Panc1 (cell line): ENCODE measurements around the gene MS4A4E. TPM values are rescaled to one million over a fixed set of nuclear protein-coding genes. Genes with fewer than 3 reads are reported as not detected.

ENCODE experiments used
- ATAC-seq: fragments of 200-7000 bp; cut with Tn5 transposase; 2 replicates; pipeline ENCODE4 v1.9.1; 2020; ENCODE audit warnings: mild to moderate bottlenecking, moderate library complexity
- BruUV-seq: library from RNA; stranded (reverse); fragments of 400-500 nt; replicated peaks from 2 replicates; lab custom pipeline; 2021; lab: Mats Ljungman, UMichigan
- CTCF ChIA-PET: fragments of 300-600 bp; sonication (Branson Sonifier 250); formaldehyde crosslinking; loops from one replicate; lab custom pipeline; 2022; ENCODE audit warnings: antibody characterized with exemption; lab: Charles Lee
- POLR2A ChIA-PET: fragments of 300-600 bp; sonication (Branson Sonifier 250); formaldehyde crosslinking; loops from one replicate; lab custom pipeline; 2022; ENCODE audit warnings: antibody characterized with exemption; lab: Charles Lee
- DNase-seq: peaks from one replicate; pipeline ENCODE4 v3.0.0-alpha.2; 2010; ENCODE audit warnings: low read depth, low spot score
- H3K27ac ChIP-seq: 2 replicates; pipeline ENCODE4 v1.5.1; 2011; ENCODE audit warnings: mild to moderate bottlenecking, low read length, inconsistent platforms
- H3K27me3 ChIP-seq: fragments of 200-500 bp; sonication (Bioruptor generic); 2 replicates; pipeline ENCODE4 v1.6.0; 2014; ENCODE audit warnings: low read length, inconsistent platforms; ENCODE audit not compliant: control insufficient read depth, insufficient read depth
- H3K36me3 ChIP-seq: fragments of 200-500 bp; sonication (Bioruptor generic); 2 replicates; pipeline ENCODE4 v1.5.1; 2014; ENCODE audit warnings: inconsistent platforms, mild to moderate bottlenecking, low read length, moderate library complexity; ENCODE audit not compliant: control insufficient read depth, insufficient read depth
- H3K4me1 ChIP-seq: 2 replicates; pipeline ENCODE4 v1.5.1; 2011; ENCODE audit warnings: inconsistent platforms, mild to moderate bottlenecking, low read length, moderate library complexity; ENCODE audit not compliant: control insufficient read depth, insufficient read depth
- H3K4me3 ChIP-seq, 2 experiments: 2 replicates each; pipeline ENCODE4 v1.5.1; 2011 to 2012; ENCODE audit warnings: low read depth in 2 of 2, low read length in 2 of 2, mild to moderate bottlenecking in 2 of 2, inconsistent platforms in 1 of 2, moderate library complexity in 1 of 2
- H3K9me3 ChIP-seq: fragments of 200-500 bp; sonication (Bioruptor generic); 2 replicates; pipeline ENCODE4 v1.5.1; 2014; ENCODE audit warnings: low read depth, mild to moderate bottlenecking, inconsistent platforms, low read length, moderate library complexity; ENCODE audit not compliant: control insufficient read depth, insufficient read depth
- POLR2AphosphoS5 ChIP-seq: IDR thresholded peaks from 2 replicates; pipeline ENCODE4 v1.6.1; 2012; ENCODE audit warnings: mild to moderate bottlenecking, low read depth, low read length, moderate library complexity
- SIN3A ChIP-seq: IDR thresholded peaks from 2 replicates; pipeline ENCODE4 v1.6.1; 2012; ENCODE audit warnings: low read depth, mild to moderate bottlenecking, low read length, moderate library complexity, borderline replicate concordance; ENCODE audit not compliant: insufficient read depth
- TCF7L2 ChIP-seq: IDR thresholded peaks from 2 replicates; pipeline ENCODE4 v1.6.1; 2011; ENCODE audit warnings: mild to moderate bottlenecking, low read depth, low read length, inconsistent platforms
- in situ Hi-C: cut with HindIII; loops from 2 replicates; pipeline ENCODE4 v1.10.0; 2016; ENCODE audit warnings: low sequenced_read_pairs, low pct_unique_long_range_greater_than_20kb
- intact Hi-C: fragments of 100-400 bp; cut with micrococcal nuclease; formaldehyde crosslinking; loops from one replicate; pipeline ENCODE4 v1.10.0; 2022; ENCODE audit not compliant: unreplicated experiment
- total RNA-seq: library from RNA; stranded (reverse); gene quantifications from one replicate; pipeline ENCODE4 v1.2.1, GENCODE V29; 2021; ENCODE audit not compliant: unreplicated experiment
- TF ChIP-seq, protein P1 (sequence below): fragments of 450-650 bp; IDR thresholded peaks from 2 replicates; pipeline ENCODE4 v1.5.1; 2017; ENCODE audit warnings: mild to moderate bottlenecking
- TF ChIP-seq, protein P2 (sequence below), 2 experiments: IDR thresholded peaks; 2 replicates each; pipeline ENCODE4 v1.6.1; 2011 to 2012; ENCODE audit warnings: low read depth in 2 of 2, control low read depth in 1 of 2, low read length in 1 of 2, mild to moderate bottlenecking in 1 of 2, moderate library complexity in 1 of 2; ENCODE audit not compliant: insufficient read depth in 1 of 2

MS4A4E gene
- total RNA-seq, 1 experiment from 2014 or later = not detected

DNA sequence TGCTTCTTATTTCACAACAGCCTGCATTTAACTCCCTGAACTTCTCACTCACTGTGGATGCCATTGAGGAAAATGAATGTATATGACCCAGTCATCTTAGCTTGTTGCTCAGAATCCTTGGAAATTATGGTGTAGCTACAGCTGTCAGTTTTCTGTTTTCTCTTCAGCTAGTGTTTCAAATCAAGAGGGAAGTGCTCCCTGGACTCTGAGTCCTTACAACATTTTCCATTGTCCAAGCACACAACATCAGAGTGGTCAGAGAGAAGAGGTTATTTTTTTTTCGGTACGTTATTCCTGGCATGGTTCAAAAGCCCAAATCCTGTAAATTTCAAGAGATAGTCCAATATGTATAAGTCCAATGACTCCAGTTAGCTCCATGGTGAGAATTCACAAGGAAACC lies 83.7 kb downstream of the MS4A4E start:
- ChIA-PET POLR2A (no interaction called here), CTCF (no interaction called here)
- TF ChIP-seq, protein P1, sequence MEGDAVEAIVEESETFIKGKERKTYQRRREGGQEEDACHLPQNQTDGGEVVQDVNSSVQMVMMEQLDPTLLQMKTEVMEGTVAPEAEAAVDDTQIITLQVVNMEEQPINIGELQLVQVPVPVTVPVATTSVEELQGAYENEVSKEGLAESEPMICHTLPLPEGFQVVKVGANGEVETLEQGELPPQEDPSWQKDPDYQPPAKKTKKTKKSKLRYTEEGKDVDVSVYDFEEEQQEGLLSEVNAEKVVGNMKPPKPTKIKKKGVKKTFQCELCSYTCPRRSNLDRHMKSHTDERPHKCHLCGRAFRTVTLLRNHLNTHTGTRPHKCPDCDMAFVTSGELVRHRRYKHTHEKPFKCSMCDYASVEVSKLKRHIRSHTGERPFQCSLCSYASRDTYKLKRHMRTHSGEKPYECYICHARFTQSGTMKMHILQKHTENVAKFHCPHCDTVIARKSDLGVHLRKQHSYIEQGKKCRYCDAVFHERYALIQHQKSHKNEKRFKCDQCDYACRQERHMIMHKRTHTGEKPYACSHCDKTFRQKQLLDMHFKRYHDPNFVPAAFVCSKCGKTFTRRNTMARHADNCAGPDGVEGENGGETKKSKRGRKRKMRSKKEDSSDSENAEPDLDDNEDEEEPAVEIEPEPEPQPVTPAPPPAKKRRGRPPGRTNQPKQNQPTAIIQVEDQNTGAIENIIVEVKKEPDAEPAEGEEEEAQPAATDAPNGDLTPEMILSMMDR = no peak
- TF ChIP-seq, protein P2, sequence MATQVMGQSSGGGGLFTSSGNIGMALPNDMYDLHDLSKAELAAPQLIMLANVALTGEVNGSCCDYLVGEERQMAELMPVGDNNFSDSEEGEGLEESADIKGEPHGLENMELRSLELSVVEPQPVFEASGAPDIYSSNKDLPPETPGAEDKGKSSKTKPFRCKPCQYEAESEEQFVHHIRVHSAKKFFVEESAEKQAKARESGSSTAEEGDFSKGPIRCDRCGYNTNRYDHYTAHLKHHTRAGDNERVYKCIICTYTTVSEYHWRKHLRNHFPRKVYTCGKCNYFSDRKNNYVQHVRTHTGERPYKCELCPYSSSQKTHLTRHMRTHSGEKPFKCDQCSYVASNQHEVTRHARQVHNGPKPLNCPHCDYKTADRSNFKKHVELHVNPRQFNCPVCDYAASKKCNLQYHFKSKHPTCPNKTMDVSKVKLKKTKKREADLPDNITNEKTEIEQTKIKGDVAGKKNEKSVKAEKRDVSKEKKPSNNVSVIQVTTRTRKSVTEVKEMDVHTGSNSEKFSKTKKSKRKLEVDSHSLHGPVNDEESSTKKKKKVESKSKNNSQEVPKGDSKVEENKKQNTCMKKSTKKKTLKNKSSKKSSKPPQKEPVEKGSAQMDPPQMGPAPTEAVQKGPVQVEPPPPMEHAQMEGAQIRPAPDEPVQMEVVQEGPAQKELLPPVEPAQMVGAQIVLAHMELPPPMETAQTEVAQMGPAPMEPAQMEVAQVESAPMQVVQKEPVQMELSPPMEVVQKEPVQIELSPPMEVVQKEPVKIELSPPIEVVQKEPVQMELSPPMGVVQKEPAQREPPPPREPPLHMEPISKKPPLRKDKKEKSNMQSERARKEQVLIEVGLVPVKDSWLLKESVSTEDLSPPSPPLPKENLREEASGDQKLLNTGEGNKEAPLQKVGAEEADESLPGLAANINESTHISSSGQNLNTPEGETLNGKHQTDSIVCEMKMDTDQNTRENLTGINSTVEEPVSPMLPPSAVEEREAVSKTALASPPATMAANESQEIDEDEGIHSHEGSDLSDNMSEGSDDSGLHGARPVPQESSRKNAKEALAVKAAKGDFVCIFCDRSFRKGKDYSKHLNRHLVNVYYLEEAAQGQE (IDR thresholded peaks at IDR 0.05; ENCODE audit: insufficient read depth in 1 of 2, low read depth in 2 of 2, low read length in 1 of 2) = no peak
- TF ChIP-seq SIN3A (no peak), POLR2AphosphoS5 (no peak), TCF7L2 (no peak)
- H3K4me3 ChIP-seq = no peak overlapping the region
- H3K9me3 ChIP-seq = no peaks in the 10 kb centered on the region
- in situ Hi-C loops = no loop called here
- no TSS peak for BruUV-seq
- no peak for DNase-seq
- H3K4me1 ChIP-seq = no peaks in the 10 kb centered on the region
- H3K27me3 ChIP-seq = no peaks in the 10 kb centered on the region; the same call in 1 of the 2 replicates
- no peaks in the 10 kb centered on the region for H3K36me3 ChIP-seq
- H3K27ac ChIP-seq = no peak overlapping the region
- intact Hi-C loops = no loop called here
- no peak for ATAC-seq

DNA sequence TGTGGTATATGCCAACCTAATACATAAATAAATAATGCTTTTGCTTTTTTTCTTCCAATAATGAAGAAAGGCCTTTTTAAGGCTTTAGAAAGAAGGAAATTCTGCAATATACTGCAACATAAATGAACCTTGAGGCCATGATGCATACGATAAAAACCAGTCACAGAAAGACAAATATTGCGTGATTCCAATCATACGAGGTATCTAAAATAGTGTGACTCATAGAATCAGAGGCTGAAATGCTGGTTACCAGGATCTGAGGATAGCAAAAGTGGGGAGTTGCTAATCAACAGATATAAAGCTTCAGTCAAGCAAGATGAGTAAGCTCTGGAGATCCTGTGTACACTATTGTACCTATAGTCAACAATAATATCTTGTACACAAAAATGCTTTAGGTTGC lies 84.3 kb downstream of the MS4A4E start:
- intact Hi-C loops (no loop called here), in situ Hi-C loops (no loop called here)
- TF ChIP-seq TCF7L2 (no peak), SIN3A (no peak), POLR2AphosphoS5 (no peak)
- TF ChIP-seq, protein P1 = no peak
- TF ChIP-seq, protein P2 (IDR thresholded peaks at IDR 0.05; ENCODE audit: insufficient read depth in 1 of 2, low read depth in 2 of 2, low read length in 1 of 2) = no peak
- POLR2A ChIA-PET = no interaction called here
- Histone ChIP-seq H3K27me3 (no peaks in the 10 kb centered on the region; the same call in 1 of the 2 replicates), H3K4me3 (no peak overlapping the region), H3K27ac (no peak overlapping the region), H3K4me1 (no peaks in the 10 kb centered on the region), H3K36me3 (no peaks in the 10 kb centered on the region), H3K9me3 (no peaks in the 10 kb centered on the region)
- ATAC-seq = no peak
- no peak for DNase-seq
- BruUV-seq = no TSS peak
- CTCF ChIA-PET = no interaction called here
